ENCODE results near the gene GCM1.

DNA sequence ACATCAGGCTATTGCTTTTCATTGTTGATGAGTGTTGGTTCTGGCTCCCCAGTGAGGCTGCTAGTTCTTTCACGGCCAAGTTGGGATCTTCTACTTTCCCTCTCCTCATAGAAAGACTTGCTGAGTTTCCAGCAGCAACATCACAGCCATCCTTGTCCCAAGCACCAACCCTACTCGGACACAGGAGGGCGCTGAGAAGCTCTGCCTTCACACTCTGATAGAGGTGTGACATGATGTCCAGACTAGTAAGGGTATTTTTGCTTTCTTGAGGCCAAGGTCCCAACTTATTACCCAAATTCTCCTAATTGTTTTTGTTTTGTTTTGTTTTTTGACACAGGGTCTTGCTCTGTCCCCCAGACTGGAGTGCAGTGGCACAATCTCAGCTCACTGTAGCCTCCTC, 3.0 kb upstream of the GCM1 start:
- no peak for TF ChIP-seq EZH2 (IDR thresholded peaks at IDR 0.05)
- no peak for TF ChIP-seq POLR2AphosphoS5 (IDR thresholded peaks at IDR 0.05; ENCODE audit: borderline replicate concordance, low read depth, low read length)
- no peak for TF ChIP-seq FOXP2 (optimal IDR thresholded peaks at IDR 0.05; ENCODE audit: control extremely low read depth, extremely low read length, insufficient read depth)

All from SK-N-MC (cell line).